K562 (cell line): ENCODE data around the gene FNDC1. TPM values are rescaled to one million over a fixed set of nuclear protein-coding genes. Genes with fewer than 3 reads are reported as not detected.

Experiments used
- ATAC-seq: fragments of 200-7000 bp; cut with Tn5 transposase; 3 replicates; pipeline ENCODE4 v1.9.1; 2020; ENCODE audit warnings: moderate library complexity
- BruUV-seq: library from RNA; stranded (reverse); fragments of 400-500 nt; replicated peaks from 2 replicates; lab custom pipeline; 2021; lab: Mats Ljungman, UMichigan
- CTCF ChIA-PET: fragments of 300-600 bp; formaldehyde crosslinking; extraction: SDS; loops from one replicate; lab custom pipeline; 2021; ENCODE audit warnings: low intra/inter-chr PET ratio; lab: Yijun Ruan, JAX
- POLR2A ChIA-PET: fragments of 300-600, 350-650 bp; sonication (Branson Sonifier 250); formaldehyde crosslinking; extraction: SDS; loops from one replicate; lab custom pipeline; 2021; ENCODE audit warnings: antibody characterized with exemption, inconsistent platforms; lab: Yijun Ruan, JAX
- DNase-seq, 4 experiments: peaks; one replicate each; pipeline versions ENCODE4 v3.0.0 to v3.0.0-alpha.2; 2011 to 2018; ENCODE audit warnings: low spot score in 3 of 4, mixed read lengths in 3 of 4; ENCODE audit errors: extremely low read depth in 1 of 4
- FAIRE-seq: peaks from 2 replicates; lab custom pipeline; 2011; peaks lifted over from hg19 to GRCh38; lab: Jason Lieb, UNC
- H2AFZ ChIP-seq: 2 replicates; pipeline ENCODE4 v1.6.0; 2011; ENCODE audit warnings: low read depth, low read length, control low read depth, inconsistent platforms
- H3K27ac ChIP-seq: fragments of 200-600 bp; 3 replicates; pipeline ENCODE4 v1.8.0; 2011; ENCODE audit warnings: low read depth, mild to moderate bottlenecking, control low read depth, inconsistent platforms, low read length, moderate library complexity, mixed read lengths; ENCODE audit errors: extremely low read depth
- H3K27me3 ChIP-seq, 2 experiments: fragments of 300-600 bp in 1 of 2; 2 replicates in 1 of 2; 3 replicates in 1 of 2; pipeline versions ENCODE4 v1.6.0 to v1.8.0; 2011; ENCODE audit warnings: inconsistent platforms in 2 of 2, low read length in 2 of 2, mild to moderate bottlenecking in 1 of 2, mixed read lengths in 1 of 2, moderate library complexity in 1 of 2; ENCODE audit not compliant: control insufficient read depth in 2 of 2, insufficient read depth in 2 of 2
- H3K36me3 ChIP-seq: fragments of 300-600 bp; 3 replicates; pipeline ENCODE4 v1.8.0; 2011; ENCODE audit warnings: mild to moderate bottlenecking, low read length, inconsistent platforms; ENCODE audit not compliant: control insufficient read depth, insufficient read depth
- H3K4me1 ChIP-seq, 2 experiments: fragments of 200-600 bp in 1 of 2; replicated peaks in 1 of 2; 2 replicates in 1 of 2; 3 replicates in 1 of 2; pipeline versions ENCODE4 v1.5.1 to v1.8.0; 2011; ENCODE audit warnings: inconsistent platforms in 2 of 2, low read length in 2 of 2, mild to moderate bottlenecking in 1 of 2, mixed read lengths in 1 of 2, moderate library complexity in 1 of 2; ENCODE audit not compliant: control insufficient read depth in 2 of 2, insufficient read depth in 2 of 2
- H3K4me2 ChIP-seq: 2 replicates; pipeline ENCODE4 v1.6.1; 2011; ENCODE audit warnings: low read length, control low read depth, inconsistent platforms, mixed read lengths; ENCODE audit not compliant: insufficient read depth
- H3K4me3 ChIP-seq: fragments of 200-600 bp; sonication (generic), shearing (Covaris generic); 2 replicates; pipeline ENCODE4 v1.5.1; 2016; ENCODE audit warnings: control low read depth, inconsistent platforms
- H3K79me2 ChIP-seq: fragments of 200-600 bp; 3 replicates; pipeline ENCODE4 v1.8.0; 2011; ENCODE audit warnings: low read length, inconsistent platforms; ENCODE audit not compliant: control insufficient read depth, insufficient read depth
- H3K9ac ChIP-seq, 2 experiments: 2 replicates each; pipeline versions ENCODE4 v1.6.0 to v1.6.1; 2011; ENCODE audit warnings: low read depth in 2 of 2, low read length in 2 of 2, control low read depth in 1 of 2, inconsistent platforms in 1 of 2, mild to moderate bottlenecking in 1 of 2, mixed read lengths in 1 of 2; ENCODE audit not compliant: insufficient read depth in 1 of 2
- H3K9me1 ChIP-seq: one replicate; pipeline ENCODE4 v1.6.0; 2011; ENCODE audit warnings: inconsistent platforms, mild to moderate bottlenecking, low read length, moderate library complexity; ENCODE audit not compliant: control insufficient read depth, insufficient read depth
- H3K9me3 ChIP-seq: replicated peaks from 2 replicates; pipeline ENCODE4 v1.5.1; 2011; ENCODE audit warnings: low read depth, low read length, inconsistent platforms; ENCODE audit not compliant: control insufficient read depth, insufficient read depth
- H4K20me1 ChIP-seq: replicated peaks from 2 replicates; pipeline ENCODE4 v1.6.1; 2011; ENCODE audit warnings: low read length, inconsistent platforms, mixed read lengths; ENCODE audit not compliant: control insufficient read depth, insufficient read depth
- CBX1 ChIP-seq: sonication (generic); IDR thresholded peaks from 2 replicates; pipeline ENCODE4 v1.6.1; 2016; ENCODE audit warnings: antibody characterized with exemption, low read depth, mild to moderate bottlenecking
- FOS ChIP-seq: IDR thresholded peaks from 3 replicates; pipeline ENCODE4 v1.6.1; 2011; ENCODE audit not compliant: insufficient read length; ENCODE audit errors: extremely low read depth
- HNRNPH1 ChIP-seq: fragments of 200-400 bp; formaldehyde crosslinking; optimal IDR thresholded peaks from 2 replicates; pipeline ENCODE3; 2017; ENCODE audit warnings: low read depth, mild to moderate bottlenecking, low read length, moderate library complexity
- RCOR1 ChIP-seq, 2 experiments: IDR thresholded peaks; 2 replicates each; pipeline ENCODE4 v1.6.1; 2012; ENCODE audit warnings: low read depth in 2 of 2, low read length in 2 of 2, borderline replicate concordance in 1 of 2, improper control_type of control experiment in 1 of 2
- RNF2 ChIP-seq: sonication (generic); IDR thresholded peaks from 2 replicates; pipeline ENCODE4 v1.6.1; 2016
- SAFB ChIP-seq: fragments of 200-400 bp; formaldehyde crosslinking; IDR thresholded peaks from 2 replicates; pipeline ENCODE4 v1.6.1; 2017; ENCODE audit warnings: low read depth, low read length, borderline replicate concordance
- SMAD1 ChIP-seq: fragments of 150-350 bp; IDR thresholded peaks from 2 replicates; pipeline ENCODE4 v1.6.1; 2014; ENCODE audit warnings: low read length, low read depth; ENCODE audit not compliant: partially characterized antibody
- SPI1 ChIP-seq: IDR thresholded peaks from 2 replicates; pipeline ENCODE4 v1.6.1; 2011; ENCODE audit warnings: low read depth, low read length, control low read depth, borderline replicate concordance
- TCF3 ChIP-seq: sonication (generic); formaldehyde crosslinking; IDR thresholded peaks from 2 replicates; pipeline ENCODE4 v1.4.0; 2020; ENCODE audit warnings: mild to moderate bottlenecking, missing genetic modification reagents
- TEAD2 ChIP-seq: fragments of 450-650 bp; IDR thresholded peaks from 2 replicates; pipeline ENCODE4 v1.6.1; 2016; ENCODE audit warnings: missing genetic modification characterization, control low read depth, missing compliant biosample characterization
- ZNF77 ChIP-seq: fragments of 250-450 bp; sonication (Bioruptor Pico); IDR thresholded peaks from 2 replicates; pipeline ENCODE4 v1.5.0; 2020
- WGBS: fragments of 100-300 bp; shearing (Covaris generic); methylation state at CpG from one replicate; pipeline ENCODE4 v1.1.6; 2016; ENCODE audit warnings: low coverage, mixed read lengths; ENCODE audit not compliant: insufficient coverage; ENCODE audit errors: missing lambda C conversion rate; 5-methylcytosine and 5-hydroxymethylcytosine counted together
- in situ Hi-C: fragments of 300-500 bp; cut with MboI; formaldehyde crosslinking; loops from 4 replicates; pipeline ENCODE4 v1.15.0; 2018; ENCODE audit warnings: inconsistent platforms, mixed read lengths
- intact Hi-C: fragments of 100-400 bp; cut with micrococcal nuclease; formaldehyde crosslinking; loops from 2 replicates; pipeline ENCODE4 v1.14.2; 2022
- polyA plus RNA-seq, 8 experiments: library from polyadenylated mRNA; depleted of rRNA in 4 of 8; stranded (reverse) in 5 of 8; unstranded in 3 of 8; fragments of >200 nt; fragmentation: Nextera tagmentation in 2 of 8; fragmentation: Illumina TruSeq in 1 of 8; extraction: Ambion mirVana in 2 of 8; extraction: Trizol in 1 of 8; gene quantifications; 2 replicates each; pipeline versions ENCODE4 v1.2.1 to v1.2.3, GENCODE V29; 2011 to 2014; ENCODE audit warnings: inconsistent platforms in 1 of 8, missing spikeins in 1 of 8
- total RNA-seq, 7 experiments: library from RNA; depleted of rRNA in 6 of 7; stranded (reverse); fragments of >200 nt in 6 of 7; fragmentation: Illumina TruSeq in 2 of 7; extraction: Trizol in 2 of 7; gene quantifications; 2 replicates each; pipeline versions ENCODE4 v1.2.1 to v1.2.3, GENCODE V29; 2011 to 2021; ENCODE audit warnings: low replicate concordance in 1 of 7
- TF ChIP-seq, protein P1 (sequence below): fragments of 250-450 bp; sonication (Bioruptor Pico); IDR thresholded peaks from 2 replicates; pipeline ENCODE4 v1.9.0; 2021; ENCODE audit warnings: mild to moderate bottlenecking, inconsistent platforms

The FNDC1 gene
- total and polyA plus RNA-seq, 9 of the 15 experiments (the other 6 are each of a cell fraction or from before 2014, with no cell fraction given) = not detected

GRCh38 chr6:159282421-159282820 is 113.2 kb downstream of the FNDC1 start:
- no peak overlapping the region for H3K4me2 ChIP-seq
- no peaks in the 10 kb centered on the region for H3K4me1 ChIP-seq
- H3K4me3 ChIP-seq = no peak overlapping the region
- POLR2A ChIA-PET = interaction anchor here (0.6 kb wide), 2 partner anchors 50 to 1052 kb away, joined by 3 read pairs; no protein-coding TSS in a partner anchor
- 0% methylated on average over 5 of the region's 5 CpGs for WGBS
- no peaks in the 10 kb centered on the region for H3K9me3 ChIP-seq
- H3K79me2 ChIP-seq = no peaks in the 10 kb centered on the region
- DNase-seq (no peak), ATAC-seq (no peak), FAIRE-seq (no peak)
- no peaks in the 10 kb centered on the region for H3K9me1 ChIP-seq
- CTCF ChIA-PET = no interaction called here
- TF ChIP-seq SAFB (no peak), FOS (no peak), HNRNPH1 (no peak), ZNF77 (CRISPR knock-in tag) (no peak), RCOR1 (IDR thresholded peaks at IDR 0.05; ENCODE audit: borderline replicate concordance in 1 of 2, low read depth in 2 of 2, low read length in 2 of 2) (no peak), SMAD1 (no peak), RNF2 (no peak), TCF3 (CRISPR knock-in tag) (no peak), TEAD2 (tag) (no peak), CBX1 (no peak), SPI1 (no peak)
- TF ChIP-seq, protein P1, sequence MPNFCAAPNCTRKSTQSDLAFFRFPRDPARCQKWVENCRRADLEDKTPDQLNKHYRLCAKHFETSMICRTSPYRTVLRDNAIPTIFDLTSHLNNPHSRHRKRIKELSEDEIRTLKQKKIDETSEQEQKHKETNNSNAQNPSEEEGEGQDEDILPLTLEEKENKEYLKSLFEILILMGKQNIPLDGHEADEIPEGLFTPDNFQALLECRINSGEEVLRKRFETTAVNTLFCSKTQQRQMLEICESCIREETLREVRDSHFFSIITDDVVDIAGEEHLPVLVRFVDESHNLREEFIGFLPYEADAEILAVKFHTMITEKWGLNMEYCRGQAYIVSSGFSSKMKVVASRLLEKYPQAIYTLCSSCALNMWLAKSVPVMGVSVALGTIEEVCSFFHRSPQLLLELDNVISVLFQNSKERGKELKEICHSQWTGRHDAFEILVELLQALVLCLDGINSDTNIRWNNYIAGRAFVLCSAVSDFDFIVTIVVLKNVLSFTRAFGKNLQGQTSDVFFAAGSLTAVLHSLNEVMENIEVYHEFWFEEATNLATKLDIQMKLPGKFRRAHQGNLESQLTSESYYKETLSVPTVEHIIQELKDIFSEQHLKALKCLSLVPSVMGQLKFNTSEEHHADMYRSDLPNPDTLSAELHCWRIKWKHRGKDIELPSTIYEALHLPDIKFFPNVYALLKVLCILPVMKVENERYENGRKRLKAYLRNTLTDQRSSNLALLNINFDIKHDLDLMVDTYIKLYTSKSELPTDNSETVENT (CRISPR knock-in tag) = no peak
- H3K9ac ChIP-seq = no peak overlapping the region
- in situ Hi-C loops = no loop called here
- H3K27ac ChIP-seq = no peak overlapping the region
- no peaks in the 10 kb centered on the region for H4K20me1 ChIP-seq
- no peak overlapping the region for H2AFZ ChIP-seq
- no TSS peak for BruUV-seq
- intact Hi-C loops = no loop called here
- H3K36me3 ChIP-seq = no peaks in the 10 kb centered on the region
- no peaks in the 10 kb centered on the region for H3K27me3 ChIP-seq
